GM21528 (cell line): Measurements from ENCODE around the gene MPHOSPH8.
"Not testable (repeated sequence)": the region's sequence is repeated elsewhere in the genome, so short reads cannot be mapped to it uniquely, and the experiment has no call there.

Experiments
- ATAC-seq: cut with Tn5 transposase; IDR thresholded peaks from one replicate; pipeline ENCODE4 v1.9.1; 2021; ENCODE audit warnings: mild to moderate bottlenecking, moderate library complexity; ENCODE audit not compliant: unreplicated experiment, low FRiP score

Gene MPHOSPH8

DNA sequence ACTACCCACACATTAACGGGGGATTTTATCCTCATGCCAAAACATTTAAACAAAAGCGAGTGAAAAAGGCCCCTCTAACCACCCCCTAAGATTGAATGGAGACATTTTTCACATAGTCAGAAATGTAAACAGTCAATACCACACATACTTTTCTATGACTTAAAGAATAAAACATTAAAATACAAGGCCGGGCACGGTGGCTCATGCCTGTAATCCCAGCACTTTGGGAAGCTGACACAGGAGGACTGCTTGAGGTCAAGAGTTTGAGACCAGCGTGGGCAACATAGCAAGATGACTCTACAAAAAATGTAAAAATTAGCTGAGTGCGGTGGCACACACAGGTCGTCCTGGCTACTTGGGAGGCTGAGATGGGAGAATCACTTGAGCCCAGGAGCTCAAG lies 47.3 kb downstream of the MPHOSPH8 start:
- ATAC-seq: no peak

GRCh38 chr13:19681517-19681916 lies 48.1 kb downstream of the MPHOSPH8 start:
- no peak for ATAC-seq

DNA sequence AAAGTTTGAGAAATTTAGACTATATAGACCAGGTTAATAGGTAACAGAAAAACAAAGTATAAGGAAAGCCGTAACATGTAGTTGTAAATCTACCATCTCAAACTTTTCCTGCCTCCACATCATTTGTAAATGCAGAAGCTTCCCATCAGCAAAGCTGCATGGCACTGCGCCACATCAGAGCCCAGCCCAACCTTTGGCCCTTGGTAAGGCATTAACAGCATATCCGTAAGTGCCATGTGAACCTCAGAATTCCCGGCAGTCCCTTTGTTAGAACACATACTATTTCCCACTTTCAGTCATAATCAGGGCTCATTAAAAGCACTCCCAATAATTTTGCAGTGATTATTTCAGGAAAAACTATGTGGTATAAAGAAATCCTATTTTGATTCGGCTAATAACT lies 51.6 kb downstream of the MPHOSPH8 start:
- no peak for ATAC-seq

GRCh38 chr13:19685437-19685836 lies 52.0 kb downstream of the MPHOSPH8 start:
- no peak for ATAC-seq

DNA sequence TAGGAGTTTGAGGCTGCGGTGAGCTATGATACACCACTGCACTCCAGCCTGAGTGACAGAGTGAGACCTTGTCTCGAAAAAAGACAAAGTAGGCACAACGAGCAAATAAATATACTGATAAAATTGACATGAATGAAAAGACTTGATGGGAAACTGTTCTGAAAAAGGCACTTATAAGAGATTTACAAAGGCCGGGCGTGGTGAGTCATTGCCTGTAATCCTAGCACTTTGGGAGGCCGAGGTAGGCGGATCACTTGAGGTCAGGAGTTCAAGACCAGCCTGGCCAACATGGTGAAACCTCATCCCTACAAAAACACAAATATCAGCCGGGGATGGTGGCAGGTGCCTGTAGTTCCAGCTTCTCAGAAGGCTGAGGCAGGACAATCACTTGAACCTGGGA lies 58.0 kb downstream of the MPHOSPH8 start:
- ATAC-seq: not testable (repeated sequence)

- ATAC-seq: no peak
Measured at GRCh38 chr13:19695428-19695827, 62.0 kb downstream of the MPHOSPH8 start.

GRCh38 chr13:19695829-19696228 lies 62.4 kb downstream of the MPHOSPH8 start:
- ATAC-seq: no peak

DNA sequence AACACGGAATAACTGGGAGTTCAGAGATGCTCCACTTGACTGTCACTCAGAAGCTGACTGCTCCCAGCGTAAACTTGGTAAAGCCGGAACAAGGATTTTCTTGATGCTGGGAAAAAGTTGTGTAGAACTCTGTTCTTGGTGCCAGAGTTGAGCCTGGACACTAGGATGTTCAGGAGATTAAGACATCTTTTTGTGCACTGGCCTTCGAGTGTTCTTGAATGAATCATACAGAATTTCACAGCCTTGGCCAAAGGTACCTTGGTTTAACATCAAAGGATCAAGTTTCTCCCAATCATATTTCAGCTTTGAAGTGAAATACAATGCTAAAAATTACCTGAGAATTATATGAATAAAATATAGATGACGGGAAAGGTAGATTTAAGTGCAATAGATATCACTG lies 67.5 kb downstream of the MPHOSPH8 start:
- ATAC-seq: not testable (repeated sequence)

DNA sequence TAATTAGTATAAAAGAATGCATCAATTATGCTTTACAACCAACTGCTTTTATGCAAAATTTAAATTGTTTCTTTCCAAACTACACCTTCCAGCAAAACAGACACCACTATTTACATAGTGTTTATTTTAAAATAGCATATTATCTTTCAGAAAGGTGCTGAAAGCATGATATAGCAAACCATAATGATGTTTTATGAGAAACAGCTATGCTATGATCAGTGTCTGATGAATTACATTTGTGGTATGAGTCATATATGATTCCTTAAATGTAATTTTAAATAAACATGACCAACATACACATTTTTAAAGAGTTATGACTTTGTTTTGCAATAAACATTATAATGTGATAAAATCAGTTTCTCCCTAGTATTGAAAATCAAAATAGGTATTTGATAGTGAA lies 68.2 kb downstream of the MPHOSPH8 start:
- ATAC-seq: not testable (repeated sequence)

GRCh38 chr13:19704256-19704655 lies 70.8 kb downstream of the MPHOSPH8 start:
- ATAC-seq: not testable (repeated sequence)

GRCh38 chr13:19709039-19709438 lies 75.6 kb downstream of the MPHOSPH8 start:
- ATAC-seq: not testable (repeated sequence)

- ATAC-seq: not testable (repeated sequence)
Measured at GRCh38 chr13:19709782-19710181, 76.3 kb downstream of the MPHOSPH8 start.

- ATAC-seq: no peak
Measured at GRCh38 chr13:19713186-19713965, 79.9 kb downstream of the MPHOSPH8 start.

- no peak for ATAC-seq
Measured at GRCh38 chr13:19720039-19720438, 86.6 kb downstream of the MPHOSPH8 start.
